OCI-M1 (cell line): ENCODE data around the gene FAM117B.

ENCODE experiments used
- DNase-seq: peaks from one replicate; lab custom pipeline; 2025; lab: John Stamatoyannopoulos, UW

FAM117B gene

DNA sequence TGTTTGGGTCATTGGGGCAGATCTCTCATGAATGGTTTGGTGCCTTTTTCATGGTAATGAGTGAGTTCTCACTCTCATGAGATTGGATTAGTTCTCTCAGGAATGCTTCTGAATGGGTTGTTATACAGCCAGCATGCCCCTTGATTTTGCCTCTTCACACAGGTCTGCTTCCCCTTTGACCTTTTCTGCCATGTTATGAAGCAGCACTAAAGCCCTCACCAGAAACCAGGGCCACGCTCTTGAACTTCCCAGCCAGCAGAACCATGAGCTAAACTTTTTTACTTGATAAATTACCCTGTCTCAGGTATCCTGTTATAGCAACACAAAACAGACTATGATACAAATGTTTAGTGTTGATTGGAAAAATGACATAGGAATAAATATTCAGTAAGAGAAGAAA, 179.5 kb downstream of the FAM117B start:
- DNase-seq: no peak

DNA sequence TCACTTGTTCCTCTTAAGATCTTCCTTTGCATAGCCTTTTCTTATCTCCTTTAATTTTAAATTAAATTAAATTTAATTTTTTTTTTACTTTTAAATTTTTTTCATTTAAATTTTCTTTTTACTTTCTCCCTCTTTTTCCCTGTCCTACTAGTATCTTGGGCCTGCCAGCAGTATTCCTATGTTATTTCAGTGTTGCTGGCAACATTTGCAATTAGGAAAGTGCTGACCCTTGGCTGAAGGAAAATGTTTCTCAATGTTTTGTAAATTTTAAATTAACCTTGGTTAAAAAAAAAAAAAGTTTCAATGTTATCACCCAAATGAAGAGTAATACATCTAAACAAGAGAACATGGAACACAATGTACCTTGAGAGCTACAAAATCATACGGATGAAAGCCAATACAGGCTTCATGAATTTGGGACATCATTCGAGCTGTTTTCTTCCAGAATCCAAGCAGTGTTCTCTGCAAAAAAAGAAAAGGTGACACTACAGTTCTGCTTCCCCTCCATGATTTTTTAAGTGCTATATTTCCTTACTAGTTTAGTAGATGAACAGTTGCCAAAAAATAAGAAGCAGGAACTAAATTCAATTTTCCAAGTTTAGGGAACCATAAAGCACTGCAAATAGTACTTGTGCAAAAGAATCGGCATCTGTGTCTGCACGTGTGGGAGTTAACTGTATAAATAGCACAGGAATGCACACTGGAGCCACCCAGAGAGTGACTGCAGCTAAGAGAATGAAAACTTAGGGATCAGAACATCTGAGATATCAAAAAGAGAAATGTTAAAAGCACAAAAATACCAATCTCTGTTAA, 181.0 kb downstream of the FAM117B start:
- no peak for DNase-seq

DNA sequence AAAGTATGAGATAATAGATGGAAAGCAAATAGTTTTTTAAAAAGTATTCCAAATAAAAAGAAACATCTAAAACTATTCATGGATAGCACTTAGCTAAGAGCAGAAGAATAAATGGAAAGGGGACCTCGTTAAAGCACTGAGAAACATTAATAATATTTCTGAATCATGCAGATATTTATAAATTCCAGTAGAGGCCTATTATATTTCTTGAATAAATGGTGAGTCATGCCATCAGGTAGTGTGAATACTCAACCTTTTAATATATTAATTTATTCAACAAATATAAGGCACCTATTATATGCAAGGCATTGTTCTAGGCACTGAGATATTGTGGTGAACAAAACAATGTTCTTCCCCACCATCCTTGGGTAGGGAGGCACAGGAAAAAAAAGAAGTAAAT, 183.0 kb downstream of the FAM117B start:
- DNase-seq: no peak

DNA sequence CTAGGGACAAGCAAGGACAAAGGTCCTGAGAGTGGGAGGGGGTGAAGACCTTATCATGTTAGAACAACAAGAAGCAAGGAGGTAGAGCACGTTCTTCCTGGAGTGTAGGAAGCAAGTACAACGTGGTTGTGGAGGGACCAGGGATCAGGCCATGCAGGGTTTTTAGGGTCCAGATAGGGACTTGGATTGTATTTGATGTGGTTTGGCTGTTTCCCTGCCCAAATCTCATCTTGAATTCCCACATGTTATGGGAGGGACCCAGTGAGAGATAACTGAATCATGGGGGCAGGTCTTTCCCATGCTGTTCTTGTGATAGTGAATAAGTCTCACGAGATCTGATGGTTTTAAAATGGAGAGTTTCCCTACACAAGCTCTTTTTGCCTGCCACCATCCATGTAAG, 183.6 kb downstream of the FAM117B start:
- peak; percentile 81 for DNase-seq
